ENCODE results near the gene ATP2A1. TPM values are rescaled to one million over a fixed set of nuclear protein-coding genes. Genes with fewer than 3 reads are reported as not detected.

ATP2A1 gene
- total and polyA plus RNA-seq, 2 experiments from 2014 or later = 0.09 to 0.11 TPM

GRCh38 chr16:28904828-28905227 is 26.5 kb downstream of the ATP2A1 start:
- Histone ChIP-seq H3F3A (ENCODE audit: insufficient read depth) (no peaks in the 10 kb centered on the region), H3K4me2 (ENCODE audit: unreplicated experiment) (no peak overlapping the region), H4K20me1 (ENCODE audit: insufficient read depth) (no peaks in the 10 kb centered on the region), H3K27ac (no peak overlapping the region), H2AFZ (no peak overlapping the region), H3K36me3 (ENCODE audit: low read depth) (peaks cover 6% of the 10 kb centered on the region; the same call in 1 of the 2 replicates), H3K4me3 (no peak overlapping the region), H3K9me2 (ENCODE audit: insufficient read depth) (no peaks in the 10 kb centered on the region), H3K9me3 (ENCODE audit: low read depth) (no peaks in the 10 kb centered on the region), H3K4me1 (ENCODE audit: insufficient read depth) (no peaks in the 10 kb centered on the region), H3K27me3 (replicated peaks; ENCODE audit: insufficient read depth) (no peaks in the 10 kb centered on the region), H3K9ac (no peak overlapping the region), H3K79me2 (ENCODE audit: insufficient read depth) (no peaks in the 10 kb centered on the region)
- TF ChIP-seq EZH2phosphoT487 (IDR thresholded peaks at IDR 0.05; ENCODE audit: insufficient read depth, low read depth) = no peak
- TF ChIP-seq EZH2 (IDR thresholded peaks at IDR 0.05; ENCODE audit: insufficient read depth, poor library complexity, severe bottlenecking) = no peak
- in situ Hi-C loops (cut with MboI) = no loop called here
- no peak for DNase-seq
- 89 to 91% methylated on average over 15 to 16 of the region's 16 CpGs for WGBS, 2 experiments (ENCODE audit: low coverage in 1 of 2, low lambda C conversion rate in 2 of 2, missing lambda C conversion rate in 2 of 2)

GRCh38 chr16:28905229-28905754 is 27.0 kb downstream of the ATP2A1 start:
- 91 to 95% methylated on average over 6 to 9 of the region's 9 CpGs for WGBS, 2 experiments (ENCODE audit: low coverage in 1 of 2, low lambda C conversion rate in 2 of 2, missing lambda C conversion rate in 2 of 2)
- Histone ChIP-seq H3K4me1 (ENCODE audit: insufficient read depth) (no peaks in the 10 kb centered on the region), H2AFZ (no peak overlapping the region), H3K4me3 (no peak overlapping the region), H3K4me2 (ENCODE audit: unreplicated experiment) (no peak overlapping the region), H3K79me2 (ENCODE audit: insufficient read depth) (no peaks in the 10 kb centered on the region), H3K36me3 (ENCODE audit: low read depth) (peaks cover 6% of the 10 kb centered on the region; the same call in 1 of the 2 replicates), H4K20me1 (ENCODE audit: insufficient read depth) (no peaks in the 10 kb centered on the region), H3K9me3 (ENCODE audit: low read depth) (no peaks in the 10 kb centered on the region), H3K27me3 (replicated peaks; ENCODE audit: insufficient read depth) (no peaks in the 10 kb centered on the region), H3K9me2 (ENCODE audit: insufficient read depth) (no peaks in the 10 kb centered on the region), H3K9ac (no peak overlapping the region), H3F3A (ENCODE audit: insufficient read depth) (no peaks in the 10 kb centered on the region), H3K27ac (no peak overlapping the region)
- DNase-seq = no peak
- in situ Hi-C loops (cut with MboI) = no loop called here
- no peak for TF ChIP-seq EZH2phosphoT487 (IDR thresholded peaks at IDR 0.05; ENCODE audit: insufficient read depth, low read depth)
- TF ChIP-seq EZH2 (IDR thresholded peaks at IDR 0.05; ENCODE audit: insufficient read depth, poor library complexity, severe bottlenecking) = no peak

GRCh38 chr16:28905800-28906372 is 27.6 kb downstream of the ATP2A1 start:
- no peak overlapping the region for H3K4me3 ChIP-seq
- no peaks in the 10 kb centered on the region for H3K79me2 ChIP-seq (ENCODE audit: insufficient read depth)
- no peak overlapping the region for H2AFZ ChIP-seq
- no peaks in the 10 kb centered on the region for H3K27me3 ChIP-seq (replicated peaks; ENCODE audit: insufficient read depth)
- no peaks in the 10 kb centered on the region for H3F3A ChIP-seq (ENCODE audit: insufficient read depth)
- WGBS, 2 experiments (ENCODE audit: low coverage in 1 of 2, low lambda C conversion rate in 2 of 2, missing lambda C conversion rate in 2 of 2) = 89 to 90% methylated on average over 20 to 24 of the region's 24 CpGs
- no peaks in the 10 kb centered on the region for H4K20me1 ChIP-seq (ENCODE audit: insufficient read depth)
- no peaks in the 10 kb centered on the region for H3K9me2 ChIP-seq (ENCODE audit: insufficient read depth)
- DNase-seq = no peak
- H3K36me3 ChIP-seq (ENCODE audit: low read depth) = peaks cover 6% of the 10 kb centered on the region; the same call in 1 of the 2 replicates
- H3K4me1 ChIP-seq (ENCODE audit: insufficient read depth) = no peaks in the 10 kb centered on the region
- in situ Hi-C loops (cut with MboI) = no loop called here
- H3K9me3 ChIP-seq (ENCODE audit: low read depth) = no peaks in the 10 kb centered on the region
- no peak overlapping the region for H3K9ac ChIP-seq
- no peak overlapping the region for H3K27ac ChIP-seq
- TF ChIP-seq EZH2phosphoT487 (IDR thresholded peaks at IDR 0.05; ENCODE audit: insufficient read depth, low read depth) = no peak
- TF ChIP-seq EZH2 (IDR thresholded peaks at IDR 0.05; ENCODE audit: insufficient read depth, poor library complexity, severe bottlenecking) = no peak
- no peak overlapping the region for H3K4me2 ChIP-seq (ENCODE audit: unreplicated experiment)

- DNase-seq = no peak
- 92 to 93% methylated on average over 19 of the region's 19 CpGs for WGBS, 2 experiments (ENCODE audit: low coverage in 1 of 2, low lambda C conversion rate in 2 of 2, missing lambda C conversion rate in 2 of 2)
- H3K27ac ChIP-seq = no peak overlapping the region
- H3K79me2 ChIP-seq (ENCODE audit: insufficient read depth) = no peaks in the 10 kb centered on the region
- H3K4me1 ChIP-seq (ENCODE audit: insufficient read depth) = no peaks in the 10 kb centered on the region
- H4K20me1 ChIP-seq (ENCODE audit: insufficient read depth) = no peaks in the 10 kb centered on the region
- H2AFZ ChIP-seq = no peak overlapping the region
- no peak overlapping the region for H3K4me2 ChIP-seq (ENCODE audit: unreplicated experiment)
- no peak overlapping the region for H3K4me3 ChIP-seq
- no peaks in the 10 kb centered on the region for H3K27me3 ChIP-seq (replicated peaks; ENCODE audit: insufficient read depth)
- no peak overlapping the region for H3K9ac ChIP-seq
- peaks cover 6% of the 10 kb centered on the region; the same call in 1 of the 2 replicates for H3K36me3 ChIP-seq (ENCODE audit: low read depth)
- in situ Hi-C loops (cut with MboI) = no loop called here
- TF ChIP-seq EZH2phosphoT487 (IDR thresholded peaks at IDR 0.05; ENCODE audit: insufficient read depth, low read depth) (no peak), EZH2 (IDR thresholded peaks at IDR 0.05; ENCODE audit: insufficient read depth, poor library complexity, severe bottlenecking) (no peak)
- H3F3A ChIP-seq (ENCODE audit: insufficient read depth) = 0 out of 2 replicates have a peak, but pooled peaks cover 1% of the 10 kb centered on the region
- H3K9me2 ChIP-seq (ENCODE audit: insufficient read depth) = no peaks in the 10 kb centered on the region
- H3K9me3 ChIP-seq (ENCODE audit: low read depth) = no peaks in the 10 kb centered on the region
These were observed 32.1 kb downstream of the ATP2A1 start for GRCh38 chr16:28910086-28911031.

All from GM23248 (cell line).